Stimulated activated naive B cell treated with anti-CD40 and anti-IgM and Interleukin-4, amounts not matched to agents 10 μg/mL and 1 μg/mL and 100 μg/mL, for 72 hours (primary cell): ENCODE data around the gene CIC.

Source experiments
- ATAC-seq, 2 donors: fragments of 150-1000 bp; cut with Tn5 transposase; replicated peaks; 2 replicates each; pipeline ENCODE4 v1.10.0; 2021; ENCODE audit warnings: moderate library complexity in 1 of 2
- DNase-seq: peaks from one replicate; pipeline ENCODE4 v3.0.0; 2021
- H3K27ac Mint-ChIP-seq: one replicate; pipeline ENCODE4 v1.8.0; 2022; ENCODE audit warnings: mild to moderate bottlenecking, mixed read lengths
- H3K27me3 Mint-ChIP-seq, 2 donors: one replicate each; pipeline ENCODE4 v1.8.0; 2022; ENCODE audit warnings: mixed read lengths in 2 of 2
- H3K36me3 Mint-ChIP-seq, 2 donors: one replicate each; pipeline ENCODE4 v1.8.0; 2022; ENCODE audit warnings: mixed read lengths in 2 of 2, mild to moderate bottlenecking in 1 of 2
- H3K4me1 Mint-ChIP-seq, 2 donors: one replicate each; pipeline ENCODE4 v1.8.0; 2022; ENCODE audit warnings: mixed read lengths in 2 of 2, mild to moderate bottlenecking in 1 of 2
- H3K4me3 Mint-ChIP-seq, 2 donors: one replicate each; pipeline ENCODE4 v1.8.0; 2022; ENCODE audit warnings: mild to moderate bottlenecking in 2 of 2, mixed read lengths in 2 of 2, moderate library complexity in 1 of 2
- H3K9me3 Mint-ChIP-seq, 2 donors: one replicate each; pipeline ENCODE4 v1.8.0; 2022; ENCODE audit warnings: mixed read lengths in 2 of 2, mild to moderate bottlenecking in 1 of 2

Gene CIC

GRCh38 chr19:42268704-42269477 is at the start of gene CIC:
TSS of gene CIC (plus strand) at chr19:42269252. CDS start at chr19:42271784, 2,532 bp downstream.
- H3K9me3 Mint-ChIP-seq, result no peaks in the 10 kb centered on the region
- H3K27ac Mint-ChIP-seq, result peak within 1 kb of the TSS; percentile 99
- peaks cover 11 to 24% of the 10 kb centered on the region in 2 donors for H3K36me3 Mint-ChIP-seq
- ATAC-seq, result peak; percentile 86 to 87
- peak; percentile 99 for DNase-seq
- no peak within 1 kb of the TSS for H3K4me3 Mint-ChIP-seq
- H3K27me3 Mint-ChIP-seq, result no peaks in the 10 kb centered on the region
- peaks cover 25 to 29% of the 10 kb centered on the region in 2 donors for H3K4me1 Mint-ChIP-seq

- no peaks in the 10 kb centered on the region for H3K9me3 Mint-ChIP-seq
- ATAC-seq, result peak; percentile 85 to 87
- H3K36me3 Mint-ChIP-seq, result peaks cover 21 to 36% of the 10 kb centered on the region in 2 donors
- H3K4me3 Mint-ChIP-seq, result peak within 1 kb of the TSS; percentile 91 to 96
- peak; percentile 97 for DNase-seq
- H3K27ac Mint-ChIP-seq, result peak within 1 kb of the TSS; percentile 95
- H3K4me1 Mint-ChIP-seq, result peaks cover 41 to 64% of the 10 kb centered on the region in 2 donors
- no peaks in the 10 kb centered on the region for H3K27me3 Mint-ChIP-seq
Measured at GRCh38 chr19:42219812-42220750, 49.0 kb upstream of the CIC start, which contains the start of gene ZNF526. TSS of gene ZNF526 (plus strand) at chr19:42220312. CDS start at chr19:42224404, 4,092 bp downstream.

- H3K27me3 Mint-ChIP-seq, result no peaks in the 10 kb centered on the region
- peak overlapping the region; percentile 91 to 96 for H3K4me3 Mint-ChIP-seq
- H3K36me3 Mint-ChIP-seq, result peaks cover 19 to 32% of the 10 kb centered on the region in 2 donors
- H3K9me3 Mint-ChIP-seq, result no peaks in the 10 kb centered on the region
- H3K27ac Mint-ChIP-seq, result no peak overlapping the region
- DNase-seq (no peak), ATAC-seq (no peak)
- H3K4me1 Mint-ChIP-seq, result peaks cover 34 to 58% of the 10 kb centered on the region in 2 donors
Measured at GRCh38 chr19:42220751-42221097, 48.3 kb upstream of the CIC start.

- H3K9me3 Mint-ChIP-seq, result no peaks in the 10 kb centered on the region
- DNase-seq (no peak), ATAC-seq (no peak)
- peak overlapping the region; percentile 60 for H3K27ac Mint-ChIP-seq
- H3K36me3 Mint-ChIP-seq, result peaks cover 33 to 55% of the 10 kb centered on the region in 2 donors
- H3K4me3 Mint-ChIP-seq, result no peak overlapping the region
- no peaks in the 10 kb centered on the region for H3K27me3 Mint-ChIP-seq
- H3K4me1 Mint-ChIP-seq, result peaks cover 26 to 54% of the 10 kb centered on the region in 2 donors
Measured at GRCh38 chr19:42224940-42225717, 43.9 kb upstream of the CIC start.

GRCh38 chr19:42225718-42226292 is 43.2 kb upstream of the CIC start:
- no peak for DNase-seq
- Mint-ChIP-seq H3K27me3 (no peaks in the 10 kb centered on the region), H3K27ac (no peak overlapping the region), H3K4me3 (no peak overlapping the region), H3K9me3 (no peaks in the 10 kb centered on the region), H3K4me1 (peaks cover 24 to 54% of the 10 kb centered on the region in 2 donors), H3K36me3 (peaks cover 35 to 54% of the 10 kb centered on the region in 2 donors)
- ATAC-seq, result no peak

GRCh38 chr19:42226886-42227285 is 42.2 kb upstream of the CIC start:
- Mint-ChIP-seq H3K27me3 (no peaks in the 10 kb centered on the region), H3K9me3 (no peaks in the 10 kb centered on the region), H3K36me3 (peaks cover 41 to 55% of the 10 kb centered on the region in 2 donors), H3K27ac (no peak overlapping the region), H3K4me1 (peaks cover 21 to 61% of the 10 kb centered on the region in 2 donors), H3K4me3 (no peak overlapping the region)
- ATAC-seq (no peak), DNase-seq (no peak)

- ATAC-seq, result no peak
- Mint-ChIP-seq H3K27me3 (no peaks in the 10 kb centered on the region), H3K36me3 (peaks cover 40 to 53% of the 10 kb centered on the region in 2 donors), H3K4me3 (no peak overlapping the region), H3K9me3 (no peaks in the 10 kb centered on the region), H3K27ac (peak overlapping the region; percentile 76), H3K4me1 (peaks cover 16 to 59% of the 10 kb centered on the region in 2 donors)
- DNase-seq, result no peak
Measured at GRCh38 chr19:42228641-42229040, 40.4 kb upstream of the CIC start.

GRCh38 chr19:42229301-42229854 is 39.7 kb upstream of the CIC start:
- Mint-ChIP-seq H3K9me3 (no peaks in the 10 kb centered on the region), H3K36me3 (peaks cover 41 to 55% of the 10 kb centered on the region in 2 donors), H3K27ac (peak overlapping the region; percentile 22)

GRCh38 chr19:42229855-42230351 is 39.1 kb upstream of the CIC start:
- DNase-seq (no peak), ATAC-seq (no peak)
- Mint-ChIP-seq H3K27me3 (no peaks in the 10 kb centered on the region), H3K9me3 (no peaks in the 10 kb centered on the region), H3K4me1 (peaks cover 17 to 65% of the 10 kb centered on the region in 2 donors), H3K4me3 (no peak overlapping the region), H3K27ac (peak overlapping the region; percentile 69), H3K36me3 (peaks cover 37 to 57% of the 10 kb centered on the region in 2 donors)

More at GRCh38 chr19:42229301-42229854, 39.7 kb upstream of the CIC start:
- H3K4me1 Mint-ChIP-seq, result peaks cover 17 to 66% of the 10 kb centered on the region in 2 donors
- no peaks in the 10 kb centered on the region for H3K27me3 Mint-ChIP-seq
- DNase-seq (no peak), ATAC-seq (no peak)
- H3K4me3 Mint-ChIP-seq, result peak overlapping the region in 1 of 2 donors; percentile 19

- DNase-seq, result no peak
- no peaks in the 10 kb centered on the region for H3K27me3 Mint-ChIP-seq
- peaks cover 21 to 68% of the 10 kb centered on the region in 2 donors for H3K4me1 Mint-ChIP-seq
- no peaks in the 10 kb centered on the region for H3K9me3 Mint-ChIP-seq
- H3K4me3 Mint-ChIP-seq, result no peak overlapping the region
- peak overlapping the region; percentile 14 for H3K27ac Mint-ChIP-seq
- peaks cover 41 to 60% of the 10 kb centered on the region in 2 donors for H3K36me3 Mint-ChIP-seq
- no peak for ATAC-seq
Measured at GRCh38 chr19:42230571-42230970, 38.5 kb upstream of the CIC start.

- peaks cover 38 to 57% of the 10 kb centered on the region in 2 donors for H3K36me3 Mint-ChIP-seq
- DNase-seq (no peak), ATAC-seq (no peak)
- no peaks in the 10 kb centered on the region for H3K9me3 Mint-ChIP-seq
- H3K27ac Mint-ChIP-seq, result peak overlapping the region; percentile 42
- peaks cover 20 to 75% of the 10 kb centered on the region in 2 donors for H3K4me1 Mint-ChIP-seq
- H3K27me3 Mint-ChIP-seq, result no peaks in the 10 kb centered on the region
- no peak overlapping the region for H3K4me3 Mint-ChIP-seq
Measured at GRCh38 chr19:42232435-42232834, 36.6 kb upstream of the CIC start.

GRCh38 chr19:42233106-42233505 is 35.9 kb upstream of the CIC start:
- Mint-ChIP-seq H3K4me3 (peak overlapping the region in 1 of 2 donors; percentile 12), H3K9me3 (no peaks in the 10 kb centered on the region)

More at GRCh38 chr19:42233106-42233505, 35.9 kb upstream of the CIC start:
- Mint-ChIP-seq H3K36me3 (peaks cover 38 to 53% of the 10 kb centered on the region in 2 donors), H3K4me1 (peaks cover 20 to 71% of the 10 kb centered on the region in 2 donors), H3K27me3 (no peaks in the 10 kb centered on the region), H3K27ac (no peak overlapping the region)
- no peak for ATAC-seq
- no peak for DNase-seq
